Posterior cingulate gyrus (tissue), 11 donors: Measurements from ENCODE around the gene JARID2.

Experiments used
- DNase-seq, 10 donors: peaks; one replicate each; pipeline versions ENCODE4 v3.0.0 to v3.0.0-alpha.2; 2020 to 2021; ENCODE audit warnings: mixed read lengths in 3 of 10
- intact Hi-C: fragments of 100-400 bp; cut with DNase I; formaldehyde crosslinking; loops from one replicate; pipeline ENCODE4 v1.15.1; 2023

Gene JARID2

DNA sequence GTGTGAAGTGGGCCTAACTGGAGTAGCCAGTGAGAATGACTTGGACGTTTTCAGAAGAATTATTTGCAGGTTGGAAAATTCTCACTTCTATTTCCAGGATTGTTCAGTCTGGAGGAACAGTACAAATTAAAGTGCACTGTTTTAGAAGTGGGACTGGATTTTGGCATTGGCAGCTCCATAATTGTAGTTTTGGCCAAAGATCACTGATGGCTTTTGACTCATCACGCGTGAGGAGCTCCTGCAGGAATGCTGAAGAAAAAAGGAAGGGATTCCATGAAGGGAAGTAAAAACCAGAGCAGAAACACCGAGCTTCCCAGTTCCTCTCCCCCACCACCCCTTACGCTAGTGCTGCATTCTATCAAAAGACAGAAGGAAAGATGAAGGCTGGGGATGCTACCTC is 103.5 kb downstream of the JARID2 start:
- no peak for DNase-seq
- intact Hi-C loops, result no loop called here

GRCh38 chr6:15350386-15351083 is 104.7 kb downstream of the JARID2 start:
- intact Hi-C loops, result no loop called here

DNA sequence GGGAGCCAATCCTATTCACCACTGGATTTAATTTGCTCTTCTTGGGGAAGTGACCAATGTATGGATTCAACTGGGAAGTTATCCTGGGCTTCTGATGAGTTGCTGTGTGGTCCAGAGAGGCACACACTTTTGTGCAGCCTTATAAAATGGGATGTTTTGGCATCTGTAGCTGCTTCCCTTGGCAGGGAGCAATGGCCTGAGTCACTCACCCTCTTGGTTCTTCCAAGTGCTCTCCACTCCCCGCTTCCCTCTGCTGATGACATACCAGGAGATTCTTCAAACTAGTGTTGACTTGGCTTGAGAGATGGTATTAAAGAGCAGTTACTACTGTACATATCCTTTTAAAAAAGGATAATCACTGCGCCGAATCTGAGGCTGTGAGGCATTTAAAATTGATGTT is 105.8 kb downstream of the JARID2 start:
- DNase-seq, result peak in 2 of 10 donors; percentile 14 to 76
- intact Hi-C loops, result no loop called here

More at GRCh38 chr6:15350386-15351083, 104.7 kb downstream of the JARID2 start:
- DNase-seq, result no peak

- intact Hi-C loops, result no loop called here
- no peak for DNase-seq
Observed at GRCh38 chr6:15352220-15352619, 106.4 kb downstream of the JARID2 start.

DNA sequence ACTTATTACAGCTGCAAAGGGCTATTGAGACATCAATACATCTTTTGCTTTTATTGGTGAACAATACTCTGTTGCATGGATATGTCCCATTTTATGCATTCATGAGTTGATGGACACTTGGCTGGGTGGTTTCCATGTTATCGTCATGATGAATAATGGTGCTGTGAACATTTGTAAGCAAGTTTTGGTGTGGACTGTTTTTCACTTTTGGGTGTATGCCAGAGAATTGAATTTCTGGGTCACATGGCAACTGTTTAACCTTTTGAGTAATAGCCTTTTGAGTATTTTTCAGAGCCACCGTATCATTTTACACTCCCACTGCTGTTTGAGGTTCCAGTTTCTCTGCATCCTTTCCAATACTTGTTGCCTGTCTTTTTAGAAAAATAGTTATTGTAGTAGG is 107.0 kb downstream of the JARID2 start:
- intact Hi-C loops, result no loop called here
- no peak for DNase-seq

DNA sequence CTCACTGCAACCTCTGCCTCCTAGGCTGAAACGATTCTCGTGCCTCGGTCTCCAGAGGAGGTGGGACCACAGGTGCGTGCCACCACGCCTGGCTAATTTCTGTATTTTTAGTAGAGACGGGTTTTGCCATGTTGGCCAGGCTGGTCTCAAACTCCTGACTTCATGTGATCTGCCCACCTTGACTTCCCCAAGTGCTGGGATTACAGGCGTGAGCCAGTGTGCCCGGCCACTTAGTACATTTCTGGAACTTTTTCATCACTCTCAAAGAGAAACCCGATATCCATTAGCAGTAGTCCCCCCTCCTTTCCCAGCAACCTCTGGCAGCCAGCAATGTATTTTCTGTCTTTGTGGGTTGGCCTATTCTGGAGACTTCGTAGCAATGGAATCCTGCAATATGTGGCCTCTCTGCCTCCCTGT is 109.8 kb downstream of the JARID2 start:
- no peak for DNase-seq
- intact Hi-C loops, result no loop called here

- no peak for DNase-seq
- intact Hi-C loops, result no loop called here
Observed at GRCh38 chr6:15356179-15356578, 110.3 kb downstream of the JARID2 start.

GRCh38 chr6:15356937-15357336 is 111.1 kb downstream of the JARID2 start:
- DNase-seq, result no peak
- intact Hi-C loops, result no loop called here

- DNase-seq, result no peak
- intact Hi-C loops, result no loop called here
Observed at GRCh38 chr6:15357782-15358181, 111.9 kb downstream of the JARID2 start.

DNA sequence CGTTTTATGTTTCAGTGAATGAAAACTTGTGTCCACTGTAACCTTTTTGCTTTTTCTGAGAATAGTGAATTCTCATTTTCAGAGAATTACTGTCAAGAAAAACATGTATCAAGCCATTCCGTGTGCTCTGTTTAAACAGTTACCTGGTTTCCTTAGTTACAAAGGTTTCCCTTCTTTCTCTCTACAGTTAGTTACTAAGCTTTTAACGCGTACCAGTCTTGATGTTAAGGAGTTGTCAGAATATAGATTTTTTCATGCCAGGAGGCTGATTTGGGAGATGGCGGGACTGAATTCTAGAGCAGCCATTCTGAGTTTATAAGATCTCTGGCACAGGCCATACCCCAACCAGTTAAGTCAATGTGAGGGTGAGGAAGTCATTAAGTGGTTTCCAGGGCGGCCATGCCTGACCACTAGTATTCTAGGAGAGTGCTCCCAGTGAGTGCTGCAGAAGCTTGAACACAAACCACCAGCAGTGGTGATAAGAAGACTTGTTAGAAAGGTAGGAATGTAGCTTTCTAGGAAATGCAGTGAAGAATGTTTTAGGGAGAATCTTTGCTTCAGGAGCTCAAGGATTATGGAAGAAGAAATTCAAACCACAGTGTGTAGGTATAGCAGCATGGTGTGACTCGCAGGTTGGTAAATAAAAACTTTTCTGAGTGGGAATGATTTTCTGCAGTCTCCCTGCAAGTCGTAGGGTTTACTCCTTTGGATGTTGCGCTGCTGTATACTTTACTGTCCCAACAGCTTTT is 112.9 kb downstream of the JARID2 start:
- intact Hi-C loops, result no loop called here
- DNase-seq, result no peak

DNA sequence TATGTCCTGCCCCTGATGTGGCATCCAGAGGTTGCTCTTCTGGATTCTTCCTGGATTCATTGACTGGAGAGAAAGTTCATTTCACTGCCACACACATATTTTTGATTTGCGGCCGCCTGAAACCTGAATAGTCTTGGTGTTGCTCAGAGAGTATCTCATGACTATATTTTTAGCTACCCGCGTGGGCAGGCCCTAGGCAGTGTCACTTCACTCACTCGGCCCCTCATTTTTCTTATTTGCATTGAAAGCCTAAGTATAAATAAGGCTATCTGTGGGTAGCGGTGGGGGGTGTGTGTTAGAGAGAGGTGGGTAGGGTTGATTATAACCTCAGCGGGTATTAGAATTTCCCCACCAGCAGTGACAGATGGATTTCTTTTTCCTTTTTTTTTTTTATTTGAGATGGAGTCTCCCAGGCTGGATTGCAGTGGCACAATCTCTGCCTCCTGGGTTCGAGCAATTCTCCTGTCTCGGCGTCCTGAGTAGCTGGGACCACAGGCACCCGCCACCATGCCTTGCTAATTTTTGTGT is 113.5 kb downstream of the JARID2 start:
- intact Hi-C loops, result no loop called here
- DNase-seq, result peak in 4 of 10 donors; percentile 12 to 85 (median 44)

DNA sequence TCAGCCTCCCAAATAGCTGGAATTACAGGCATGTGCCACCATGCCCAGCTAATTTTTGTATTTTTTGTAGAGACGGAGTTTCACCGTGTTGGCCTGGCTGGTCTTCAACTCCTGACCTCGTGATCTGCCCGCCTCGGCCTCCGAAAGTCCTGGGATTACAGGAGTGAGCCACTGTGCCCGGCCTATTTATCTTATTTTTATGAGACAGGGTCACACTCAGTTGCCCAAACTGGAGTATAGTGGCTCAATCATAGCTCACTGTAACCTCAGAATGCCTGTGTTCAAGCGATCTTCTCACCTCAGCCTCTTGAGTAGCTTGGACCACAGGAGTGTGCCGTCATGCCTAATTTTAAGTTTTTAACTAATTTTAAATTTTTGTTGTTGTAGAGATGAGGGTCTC is 114.4 kb downstream of the JARID2 start:
- intact Hi-C loops, result no loop called here
- no peak for DNase-seq

DNA sequence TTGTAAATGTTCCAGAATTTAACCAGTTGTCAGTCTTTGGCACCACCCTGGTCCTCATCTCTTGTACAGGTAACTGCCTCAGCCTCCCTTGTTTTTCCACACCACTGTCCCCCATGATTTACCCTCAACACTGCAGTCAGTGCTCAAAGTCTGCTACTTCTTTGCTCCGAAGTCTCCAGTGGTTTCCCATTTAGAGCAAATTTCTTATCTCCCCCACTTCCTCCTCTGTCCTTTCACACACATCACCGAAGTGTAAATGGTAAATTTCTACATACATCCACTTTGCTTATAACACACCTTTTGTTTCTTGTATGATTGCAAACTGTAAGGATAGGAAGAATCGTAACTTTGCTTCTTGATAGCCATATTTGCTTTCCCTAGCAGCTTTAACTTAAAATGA is 115.3 kb downstream of the JARID2 start:
- no peak for DNase-seq
- intact Hi-C loops, result no loop called here

DNA sequence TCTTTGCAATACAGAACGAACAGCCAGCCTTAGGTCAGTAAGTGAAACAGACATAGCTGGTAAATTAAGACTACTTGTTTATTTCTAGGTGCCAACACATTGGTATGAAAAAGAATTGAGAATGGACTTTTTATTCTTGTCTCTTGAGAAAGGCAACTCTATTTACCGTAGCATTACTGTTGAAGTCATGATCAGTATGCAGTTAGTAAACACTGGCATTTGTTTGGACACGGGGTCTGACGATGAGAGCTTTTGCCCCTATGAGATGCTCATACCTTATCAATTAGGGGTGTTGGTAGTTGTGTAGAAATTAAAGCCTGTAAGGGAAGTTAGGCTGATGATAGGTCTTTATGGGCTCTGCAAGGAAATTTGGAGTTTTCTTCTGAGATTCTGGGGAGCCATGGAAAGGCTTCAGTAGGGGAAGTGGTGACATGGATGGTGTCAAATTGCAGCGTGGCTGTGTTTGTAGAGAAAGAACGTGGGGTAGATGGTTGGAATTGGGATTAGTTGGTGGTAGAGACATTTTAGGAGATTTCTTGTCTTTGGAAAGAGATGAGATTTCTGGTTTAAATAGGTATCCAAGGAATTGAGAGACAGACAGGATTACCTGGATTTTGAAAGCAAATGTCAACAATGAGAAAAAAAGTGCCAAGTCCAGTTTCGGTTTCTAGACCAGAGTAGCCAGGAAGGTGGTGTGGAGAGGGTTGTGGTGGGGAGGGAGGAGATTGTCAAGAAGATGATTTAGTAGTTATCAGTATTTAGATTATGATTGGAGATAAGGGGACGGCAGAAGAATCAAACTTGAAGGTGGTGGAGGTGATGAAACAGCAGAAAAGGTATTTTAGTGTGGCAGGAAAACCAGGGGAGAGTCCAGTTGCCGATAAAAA is 116.6 kb downstream of the JARID2 start:
- DNase-seq, result no peak
- intact Hi-C loops, result no loop called here

GRCh38 chr6:15363164-15363522 is 117.3 kb downstream of the JARID2 start:
- intact Hi-C loops, result no loop called here
- DNase-seq, result no peak

GRCh38 chr6:15363523-15364400 is 117.9 kb downstream of the JARID2 start:
- no peak for DNase-seq
- intact Hi-C loops, result no loop called here

- intact Hi-C loops, result no loop called here
- DNase-seq, result no peak
Observed at GRCh38 chr6:15364401-15365037, 118.7 kb downstream of the JARID2 start.

- DNase-seq, result peak; percentile 42 to 95 (median 70)
- intact Hi-C loops, result no loop called here
Observed at GRCh38 chr6:15365273-15365687, 119.4 kb downstream of the JARID2 start.

GRCh38 chr6:15366003-15366535 is 120.2 kb downstream of the JARID2 start:
- intact Hi-C loops, result no loop called here
- no peak for DNase-seq
